Measurements from ENCODE around the gene SUFU. TPM values are rescaled to one million over a fixed set of nuclear protein-coding genes. Genes with fewer than 3 reads are reported as not detected.

SUFU gene
- total RNA-seq, 1 experiment from 2014 or later = 13.1 TPM

DNA sequence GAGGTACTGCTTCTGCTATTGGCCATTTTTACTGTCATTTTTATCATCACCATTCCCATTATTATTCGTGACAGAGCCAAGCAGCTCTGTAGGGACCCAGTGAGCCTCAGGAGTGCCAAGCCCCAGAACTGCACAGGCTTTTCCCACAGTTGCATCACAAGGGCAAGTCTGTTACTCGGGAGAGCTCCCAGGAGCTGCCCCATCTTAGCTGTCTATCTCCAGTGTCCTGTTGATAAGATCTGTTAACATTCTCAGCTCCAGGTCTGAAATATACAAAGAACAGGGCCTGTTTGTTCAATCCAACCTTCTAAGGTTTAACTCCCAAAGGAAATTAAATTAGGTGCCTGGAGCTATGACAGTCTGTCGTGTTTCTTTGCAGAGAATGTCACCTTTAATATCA is 120.3 kb downstream of the SUFU start:
- H3K4me1 Mint-ChIP-seq = peaks cover 48% of the 10 kb centered on the region
- no peaks in the 10 kb centered on the region for H3K36me3 Mint-ChIP-seq
- POLR2A ChIA-PET = no interaction called here
- H3K4me3 Mint-ChIP-seq = no peak overlapping the region
- CTCF ChIA-PET = interaction anchor here (5.1 kb wide), 1 partner anchor 9 kb away, joined by 41 read pairs; no protein-coding TSS in a partner anchor
- no peak for TF ChIP-seq KAT7 (CRISPR knock-in tag; IDR thresholded peaks at IDR 0.05; ENCODE audit: borderline replicate concordance)
- TF ChIP-seq JAZF1 (CRISPR knock-in tag; IDR thresholded peaks at IDR 0.05) = no peak
- TF ChIP-seq ZNF219 (CRISPR knock-in tag; IDR thresholded peaks at IDR 0.05; ENCODE audit: borderline replicate concordance) = no peak
- no peak for TF ChIP-seq ZNF423 (CRISPR knock-in tag; IDR thresholded peaks at IDR 0.05)
- TF ChIP-seq, protein P1, sequence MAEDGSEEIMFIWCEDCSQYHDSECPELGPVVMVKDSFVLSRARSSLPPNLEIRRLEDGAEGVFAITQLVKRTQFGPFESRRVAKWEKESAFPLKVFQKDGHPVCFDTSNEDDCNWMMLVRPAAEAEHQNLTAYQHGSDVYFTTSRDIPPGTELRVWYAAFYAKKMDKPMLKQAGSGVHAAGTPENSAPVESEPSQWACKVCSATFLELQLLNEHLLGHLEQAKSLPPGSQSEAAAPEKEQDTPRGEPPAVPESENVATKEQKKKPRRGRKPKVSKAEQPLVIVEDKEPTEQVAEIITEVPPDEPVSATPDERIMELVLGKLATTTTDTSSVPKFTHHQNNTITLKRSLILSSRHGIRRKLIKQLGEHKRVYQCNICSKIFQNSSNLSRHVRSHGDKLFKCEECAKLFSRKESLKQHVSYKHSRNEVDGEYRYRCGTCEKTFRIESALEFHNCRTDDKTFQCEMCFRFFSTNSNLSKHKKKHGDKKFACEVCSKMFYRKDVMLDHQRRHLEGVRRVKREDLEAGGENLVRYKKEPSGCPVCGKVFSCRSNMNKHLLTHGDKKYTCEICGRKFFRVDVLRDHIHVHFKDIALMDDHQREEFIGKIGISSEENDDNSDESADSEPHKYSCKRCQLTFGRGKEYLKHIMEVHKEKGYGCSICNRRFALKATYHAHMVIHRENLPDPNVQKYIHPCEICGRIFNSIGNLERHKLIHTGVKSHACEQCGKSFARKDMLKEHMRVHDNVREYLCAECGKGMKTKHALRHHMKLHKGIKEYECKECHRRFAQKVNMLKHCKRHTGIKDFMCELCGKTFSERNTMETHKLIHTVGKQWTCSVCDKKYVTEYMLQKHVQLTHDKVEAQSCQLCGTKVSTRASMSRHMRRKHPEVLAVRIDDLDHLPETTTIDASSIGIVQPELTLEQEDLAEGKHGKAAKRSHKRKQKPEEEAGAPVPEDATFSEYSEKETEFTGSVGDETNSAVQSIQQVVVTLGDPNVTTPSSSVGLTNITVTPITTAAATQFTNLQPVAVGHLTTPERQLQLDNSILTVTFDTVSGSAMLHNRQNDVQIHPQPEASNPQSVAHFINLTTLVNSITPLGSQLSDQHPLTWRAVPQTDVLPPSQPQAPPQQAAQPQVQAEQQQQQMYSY (CRISPR knock-in tag; IDR thresholded peaks at IDR 0.05) = no peak
- TF ChIP-seq, protein P2, sequence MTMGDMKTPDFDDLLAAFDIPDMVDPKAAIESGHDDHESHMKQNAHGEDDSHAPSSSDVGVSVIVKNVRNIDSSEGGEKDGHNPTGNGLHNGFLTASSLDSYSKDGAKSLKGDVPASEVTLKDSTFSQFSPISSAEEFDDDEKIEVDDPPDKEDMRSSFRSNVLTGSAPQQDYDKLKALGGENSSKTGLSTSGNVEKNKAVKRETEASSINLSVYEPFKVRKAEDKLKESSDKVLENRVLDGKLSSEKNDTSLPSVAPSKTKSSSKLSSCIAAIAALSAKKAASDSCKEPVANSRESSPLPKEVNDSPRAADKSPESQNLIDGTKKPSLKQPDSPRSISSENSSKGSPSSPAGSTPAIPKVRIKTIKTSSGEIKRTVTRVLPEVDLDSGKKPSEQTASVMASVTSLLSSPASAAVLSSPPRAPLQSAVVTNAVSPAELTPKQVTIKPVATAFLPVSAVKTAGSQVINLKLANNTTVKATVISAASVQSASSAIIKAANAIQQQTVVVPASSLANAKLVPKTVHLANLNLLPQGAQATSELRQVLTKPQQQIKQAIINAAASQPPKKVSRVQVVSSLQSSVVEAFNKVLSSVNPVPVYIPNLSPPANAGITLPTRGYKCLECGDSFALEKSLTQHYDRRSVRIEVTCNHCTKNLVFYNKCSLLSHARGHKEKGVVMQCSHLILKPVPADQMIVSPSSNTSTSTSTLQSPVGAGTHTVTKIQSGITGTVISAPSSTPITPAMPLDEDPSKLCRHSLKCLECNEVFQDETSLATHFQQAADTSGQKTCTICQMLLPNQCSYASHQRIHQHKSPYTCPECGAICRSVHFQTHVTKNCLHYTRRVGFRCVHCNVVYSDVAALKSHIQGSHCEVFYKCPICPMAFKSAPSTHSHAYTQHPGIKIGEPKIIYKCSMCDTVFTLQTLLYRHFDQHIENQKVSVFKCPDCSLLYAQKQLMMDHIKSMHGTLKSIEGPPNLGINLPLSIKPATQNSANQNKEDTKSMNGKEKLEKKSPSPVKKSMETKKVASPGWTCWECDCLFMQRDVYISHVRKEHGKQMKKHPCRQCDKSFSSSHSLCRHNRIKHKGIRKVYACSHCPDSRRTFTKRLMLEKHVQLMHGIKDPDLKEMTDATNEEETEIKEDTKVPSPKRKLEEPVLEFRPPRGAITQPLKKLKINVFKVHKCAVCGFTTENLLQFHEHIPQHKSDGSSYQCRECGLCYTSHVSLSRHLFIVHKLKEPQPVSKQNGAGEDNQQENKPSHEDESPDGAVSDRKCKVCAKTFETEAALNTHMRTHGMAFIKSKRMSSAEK (CRISPR knock-in tag; IDR thresholded peaks at IDR 0.05; ENCODE audit: borderline replicate concordance) = no peak
- no peak for TF ChIP-seq GTF2I (CRISPR knock-in tag; conservative IDR thresholded peaks at IDR 0.05)
- TF ChIP-seq, protein P3, sequence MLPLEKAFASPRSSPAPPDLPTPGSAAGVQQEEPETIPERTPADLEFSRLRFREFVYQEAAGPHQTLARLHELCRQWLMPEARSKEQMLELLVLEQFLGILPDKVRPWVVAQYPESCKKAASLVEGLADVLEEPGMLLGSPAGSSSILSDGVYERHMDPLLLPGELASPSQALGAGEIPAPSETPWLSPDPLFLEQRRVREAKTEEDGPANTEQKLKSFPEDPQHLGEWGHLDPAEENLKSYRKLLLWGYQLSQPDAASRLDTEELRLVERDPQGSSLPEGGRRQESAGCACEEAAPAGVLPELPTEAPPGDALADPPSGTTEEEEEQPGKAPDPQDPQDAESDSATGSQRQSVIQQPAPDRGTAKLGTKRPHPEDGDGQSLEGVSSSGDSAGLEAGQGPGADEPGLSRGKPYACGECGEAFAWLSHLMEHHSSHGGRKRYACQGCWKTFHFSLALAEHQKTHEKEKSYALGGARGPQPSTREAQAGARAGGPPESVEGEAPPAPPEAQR (CRISPR knock-in tag; IDR thresholded peaks at IDR 0.05) = no peak
- no peak for TF ChIP-seq RORB (CRISPR knock-in tag; IDR thresholded peaks at IDR 0.05)
- TF ChIP-seq MYBL2 (CRISPR knock-in tag; IDR thresholded peaks at IDR 0.05) = no peak
- TF ChIP-seq ZNF396 (CRISPR knock-in tag; IDR thresholded peaks at IDR 0.05; ENCODE audit: borderline replicate concordance) = no peak
- ATAC-seq (no peak), DNase-seq (ENCODE audit: low spot score) (no peak)
- no peak overlapping the region for H3K27ac Mint-ChIP-seq
- no peaks in the 10 kb centered on the region for H3K27me3 Mint-ChIP-seq (ENCODE audit: low read depth)
- no peaks in the 10 kb centered on the region for H3K9me3 Mint-ChIP-seq

DNA sequence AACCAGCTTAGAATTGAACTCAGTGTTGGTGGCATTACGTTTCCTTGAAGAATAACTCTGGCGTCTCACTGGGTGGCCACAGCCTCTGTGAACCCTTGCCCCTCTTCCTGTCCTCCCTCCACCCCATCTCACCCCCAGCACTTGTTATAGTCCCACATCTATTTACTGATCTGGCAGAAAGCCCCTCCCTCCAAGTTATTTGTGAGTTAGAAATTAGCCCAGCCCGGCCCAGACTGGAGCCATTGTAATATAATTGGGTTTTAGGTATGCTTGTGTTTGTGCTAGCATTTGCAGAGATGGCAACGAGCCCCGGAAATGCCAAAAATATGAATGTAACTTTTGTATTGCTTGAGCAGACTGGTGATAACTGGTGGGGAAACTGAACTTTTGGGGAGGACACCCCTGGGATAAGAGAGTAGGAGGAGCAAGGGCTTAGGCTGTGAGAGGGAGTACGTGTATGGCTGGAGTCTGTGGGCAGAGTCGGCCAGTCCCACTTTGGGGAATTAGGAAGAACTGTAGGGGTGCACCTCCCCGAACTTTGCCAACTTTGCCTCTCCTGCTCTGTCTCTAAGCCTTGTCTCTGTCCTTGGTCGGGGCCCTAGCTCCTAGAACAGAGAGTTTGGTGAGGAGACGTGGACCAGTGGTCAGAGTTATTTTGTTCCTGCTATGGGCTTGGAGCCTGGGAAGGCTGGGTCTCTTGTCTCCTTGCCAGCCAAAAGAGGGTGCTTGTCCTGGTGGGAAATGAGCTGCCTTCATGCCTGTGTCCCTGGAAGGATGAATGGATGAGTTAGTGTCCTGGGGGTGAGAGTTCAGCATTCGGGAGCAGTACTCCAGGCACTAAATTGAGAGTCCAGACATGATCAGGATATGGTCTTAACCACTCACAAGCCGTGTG is 121.2 kb downstream of the SUFU start:
- Mint-ChIP-seq H3K9me3 (no peaks in the 10 kb centered on the region), H3K4me3 (no peak overlapping the region), H3K4me1 (peaks cover 57% of the 10 kb centered on the region), H3K36me3 (no peaks in the 10 kb centered on the region), H3K27ac (no peak overlapping the region), H3K27me3 (ENCODE audit: low read depth) (no peaks in the 10 kb centered on the region)
- ChIA-PET CTCF (interaction anchor here (0.7 to 5.1 kb wide), 2 partner anchors 10 to 17 kb away, joined by 3 to 41 read pairs; no protein-coding TSS in a partner anchor), POLR2A (no interaction called here)
- ATAC-seq (no peak), DNase-seq (ENCODE audit: low spot score) (no peak)
- TF ChIP-seq, protein P4, sequence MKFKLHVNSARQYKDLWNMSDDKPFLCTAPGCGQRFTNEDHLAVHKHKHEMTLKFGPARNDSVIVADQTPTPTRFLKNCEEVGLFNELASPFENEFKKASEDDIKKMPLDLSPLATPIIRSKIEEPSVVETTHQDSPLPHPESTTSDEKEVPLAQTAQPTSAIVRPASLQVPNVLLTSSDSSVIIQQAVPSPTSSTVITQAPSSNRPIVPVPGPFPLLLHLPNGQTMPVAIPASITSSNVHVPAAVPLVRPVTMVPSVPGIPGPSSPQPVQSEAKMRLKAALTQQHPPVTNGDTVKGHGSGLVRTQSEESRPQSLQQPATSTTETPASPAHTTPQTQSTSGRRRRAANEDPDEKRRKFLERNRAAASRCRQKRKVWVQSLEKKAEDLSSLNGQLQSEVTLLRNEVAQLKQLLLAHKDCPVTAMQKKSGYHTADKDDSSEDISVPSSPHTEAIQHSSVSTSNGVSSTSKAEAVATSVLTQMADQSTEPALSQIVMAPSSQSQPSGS (CRISPR knock-in tag; IDR thresholded peaks at IDR 0.05; ENCODE audit: borderline replicate concordance, low read depth) = no peak
- TF ChIP-seq, protein P5, sequence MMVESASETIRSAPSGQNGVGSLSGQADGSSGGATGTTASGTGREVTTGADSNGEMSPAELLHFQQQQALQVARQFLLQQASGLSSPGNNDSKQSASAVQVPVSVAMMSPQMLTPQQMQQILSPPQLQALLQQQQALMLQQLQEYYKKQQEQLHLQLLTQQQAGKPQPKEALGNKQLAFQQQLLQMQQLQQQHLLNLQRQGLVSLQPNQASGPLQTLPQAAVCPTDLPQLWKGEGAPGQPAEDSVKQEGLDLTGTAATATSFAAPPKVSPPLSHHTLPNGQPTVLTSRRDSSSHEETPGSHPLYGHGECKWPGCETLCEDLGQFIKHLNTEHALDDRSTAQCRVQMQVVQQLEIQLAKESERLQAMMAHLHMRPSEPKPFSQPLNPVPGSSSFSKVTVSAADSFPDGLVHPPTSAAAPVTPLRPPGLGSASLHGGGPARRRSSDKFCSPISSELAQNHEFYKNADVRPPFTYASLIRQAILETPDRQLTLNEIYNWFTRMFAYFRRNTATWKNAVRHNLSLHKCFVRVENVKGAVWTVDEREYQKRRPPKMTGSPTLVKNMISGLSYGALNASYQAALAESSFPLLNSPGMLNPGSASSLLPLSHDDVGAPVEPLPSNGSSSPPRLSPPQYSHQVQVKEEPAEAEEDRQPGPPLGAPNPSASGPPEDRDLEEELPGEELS (CRISPR knock-in tag; IDR thresholded peaks at IDR 0.05) = no peak
- TF ChIP-seq, protein P6, sequence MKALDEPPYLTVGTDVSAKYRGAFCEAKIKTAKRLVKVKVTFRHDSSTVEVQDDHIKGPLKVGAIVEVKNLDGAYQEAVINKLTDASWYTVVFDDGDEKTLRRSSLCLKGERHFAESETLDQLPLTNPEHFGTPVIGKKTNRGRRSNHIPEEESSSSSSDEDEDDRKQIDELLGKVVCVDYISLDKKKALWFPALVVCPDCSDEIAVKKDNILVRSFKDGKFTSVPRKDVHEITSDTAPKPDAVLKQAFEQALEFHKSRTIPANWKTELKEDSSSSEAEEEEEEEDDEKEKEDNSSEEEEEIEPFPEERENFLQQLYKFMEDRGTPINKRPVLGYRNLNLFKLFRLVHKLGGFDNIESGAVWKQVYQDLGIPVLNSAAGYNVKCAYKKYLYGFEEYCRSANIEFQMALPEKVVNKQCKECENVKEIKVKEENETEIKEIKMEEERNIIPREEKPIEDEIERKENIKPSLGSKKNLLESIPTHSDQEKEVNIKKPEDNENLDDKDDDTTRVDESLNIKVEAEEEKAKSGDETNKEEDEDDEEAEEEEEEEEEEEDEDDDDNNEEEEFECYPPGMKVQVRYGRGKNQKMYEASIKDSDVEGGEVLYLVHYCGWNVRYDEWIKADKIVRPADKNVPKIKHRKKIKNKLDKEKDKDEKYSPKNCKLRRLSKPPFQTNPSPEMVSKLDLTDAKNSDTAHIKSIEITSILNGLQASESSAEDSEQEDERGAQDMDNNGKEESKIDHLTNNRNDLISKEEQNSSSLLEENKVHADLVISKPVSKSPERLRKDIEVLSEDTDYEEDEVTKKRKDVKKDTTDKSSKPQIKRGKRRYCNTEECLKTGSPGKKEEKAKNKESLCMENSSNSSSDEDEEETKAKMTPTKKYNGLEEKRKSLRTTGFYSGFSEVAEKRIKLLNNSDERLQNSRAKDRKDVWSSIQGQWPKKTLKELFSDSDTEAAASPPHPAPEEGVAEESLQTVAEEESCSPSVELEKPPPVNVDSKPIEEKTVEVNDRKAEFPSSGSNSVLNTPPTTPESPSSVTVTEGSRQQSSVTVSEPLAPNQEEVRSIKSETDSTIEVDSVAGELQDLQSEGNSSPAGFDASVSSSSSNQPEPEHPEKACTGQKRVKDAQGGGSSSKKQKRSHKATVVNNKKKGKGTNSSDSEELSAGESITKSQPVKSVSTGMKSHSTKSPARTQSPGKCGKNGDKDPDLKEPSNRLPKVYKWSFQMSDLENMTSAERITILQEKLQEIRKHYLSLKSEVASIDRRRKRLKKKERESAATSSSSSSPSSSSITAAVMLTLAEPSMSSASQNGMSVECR (CRISPR knock-in tag; IDR thresholded peaks at IDR 0.05; ENCODE audit: borderline replicate concordance) = no peak
- TF ChIP-seq ZNF138 (CRISPR knock-in tag; conservative IDR thresholded peaks at IDR 0.05) (no peak), JUN (CRISPR knock-in tag; IDR thresholded peaks at IDR 0.05) (no peak)
